NCI-H526 (cell line): ENCODE measurements around the gene SLC35F4.
A peak's percentile ranks its signal among the peaks of the same experiment; 100 is the strongest.
"Not testable (repeated sequence)": the region's sequence is repeated elsewhere in the genome, so short reads cannot be mapped to it uniquely, and the experiment has no call there.

Source experiments
- DNase-seq, 2 experiments: peaks; one replicate each; lab custom pipeline; 2025; lab: John Stamatoyannopoulos, UW

Gene SLC35F4

DNA sequence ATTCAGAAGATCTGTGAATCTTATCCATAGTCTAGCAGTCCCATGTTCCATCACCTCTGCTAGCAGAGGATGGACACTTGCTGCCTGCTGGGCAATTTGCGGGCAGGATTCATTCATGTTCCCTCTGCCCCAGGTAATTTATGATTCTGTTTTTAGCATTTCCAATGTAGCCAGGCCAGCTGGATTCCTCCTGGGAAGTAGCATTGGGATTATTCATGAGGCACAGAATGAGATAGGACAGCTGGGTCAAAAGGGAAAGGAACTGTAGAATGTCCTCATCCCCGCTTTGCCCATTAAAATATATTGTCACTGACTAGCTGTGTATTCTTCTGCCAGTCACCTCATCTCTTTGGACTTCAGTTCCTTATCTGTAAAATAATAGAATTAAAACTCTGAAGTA, 68.7 kb downstream of the SLC35F4 start:
- peak; percentile 31 to 69 for DNase-seq

DNA sequence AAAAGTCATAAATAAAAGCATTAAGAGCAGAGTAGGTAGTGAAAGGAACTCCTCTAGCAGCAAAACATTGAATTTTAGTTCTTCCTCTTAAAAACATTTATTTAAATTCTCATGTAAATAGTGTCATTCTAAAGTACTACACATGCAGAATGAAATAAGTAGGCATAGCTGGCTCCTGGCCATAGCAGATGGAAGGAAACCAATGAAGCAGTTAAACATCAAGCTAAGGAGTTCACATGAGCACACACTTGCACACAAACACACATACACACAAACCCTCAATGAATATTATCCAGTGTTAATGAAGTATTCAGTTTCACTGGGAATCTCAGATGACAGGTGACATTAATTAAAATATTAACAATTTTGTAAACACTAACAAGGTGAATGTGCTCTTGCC, 69.3 kb downstream of the SLC35F4 start:
- peak in 1 of 2 experiments; percentile 31 for DNase-seq

DNA sequence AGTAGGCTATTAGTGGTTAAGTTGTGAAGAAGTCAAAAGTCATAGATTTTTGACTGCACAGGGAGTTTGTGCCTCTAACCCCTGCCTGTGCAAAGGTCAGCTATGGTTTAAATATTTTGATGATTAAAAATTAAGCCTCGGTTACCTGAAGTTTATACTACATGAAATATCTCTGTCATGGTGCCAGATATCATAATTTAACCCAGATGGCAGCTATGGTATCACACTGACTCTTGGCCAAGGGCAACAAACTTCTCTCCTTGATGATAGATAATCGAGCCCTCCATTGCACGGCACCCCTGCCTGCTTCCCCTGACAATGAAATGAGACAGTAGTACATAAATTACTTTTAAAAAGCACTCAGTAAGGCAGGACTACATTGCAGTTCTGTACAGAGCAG, 80.8 kb downstream of the SLC35F4 start:
- DNase-seq, result no peak

DNA sequence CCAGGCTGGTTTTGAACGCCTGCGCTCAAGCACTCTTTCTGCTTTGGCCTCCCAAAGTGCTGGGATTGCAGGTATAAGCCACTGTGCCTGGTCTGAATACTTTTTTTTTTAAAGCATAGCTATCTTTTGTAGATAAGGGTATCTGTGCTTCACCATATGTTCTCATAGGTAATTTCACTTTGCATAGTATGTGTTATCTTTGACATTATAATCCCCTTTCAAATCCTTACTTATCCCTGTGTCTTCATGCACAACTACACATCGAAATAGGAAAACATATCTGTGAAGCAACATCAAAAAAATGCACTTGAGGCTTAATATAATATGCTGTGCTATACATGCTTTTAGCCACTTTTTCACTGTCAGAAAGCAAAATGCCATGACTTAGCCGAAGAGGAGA, 94.1 kb downstream of the SLC35F4 start:
- DNase-seq, result peak in 1 of 2 experiments; percentile 23

DNA sequence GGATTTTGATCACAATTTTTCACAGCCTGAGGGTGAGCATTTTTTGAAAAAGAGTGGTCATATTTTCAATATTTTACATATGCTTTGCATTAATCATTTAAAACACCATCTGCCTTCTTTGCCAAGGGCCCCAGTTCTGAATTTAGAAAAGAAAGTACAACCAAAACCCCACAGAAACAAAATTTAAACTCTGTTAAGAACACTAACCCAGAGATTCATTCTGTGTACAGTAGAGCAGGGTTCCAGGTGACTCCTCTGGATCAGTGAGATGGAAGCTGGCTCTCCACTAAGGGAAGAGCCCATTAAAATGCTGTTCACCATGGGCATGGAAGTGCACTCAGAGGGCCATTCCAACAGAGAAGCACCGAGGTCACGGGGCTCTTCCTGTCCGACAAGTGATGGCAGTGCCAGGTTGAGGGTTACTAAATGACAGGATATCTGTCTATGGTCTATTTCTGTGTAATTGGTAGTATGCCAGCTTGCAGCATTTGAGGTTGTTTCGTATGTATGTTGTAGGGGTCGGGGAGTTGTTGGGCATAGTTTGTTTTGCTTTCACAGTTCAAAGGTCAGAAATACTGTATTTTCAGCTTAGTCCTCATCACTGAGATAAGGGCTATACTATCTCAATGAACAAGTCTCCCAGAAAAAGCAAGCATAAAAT, 95.9 kb downstream of the SLC35F4 start:
- DNase-seq, result peak; percentile 92 to 93

DNA sequence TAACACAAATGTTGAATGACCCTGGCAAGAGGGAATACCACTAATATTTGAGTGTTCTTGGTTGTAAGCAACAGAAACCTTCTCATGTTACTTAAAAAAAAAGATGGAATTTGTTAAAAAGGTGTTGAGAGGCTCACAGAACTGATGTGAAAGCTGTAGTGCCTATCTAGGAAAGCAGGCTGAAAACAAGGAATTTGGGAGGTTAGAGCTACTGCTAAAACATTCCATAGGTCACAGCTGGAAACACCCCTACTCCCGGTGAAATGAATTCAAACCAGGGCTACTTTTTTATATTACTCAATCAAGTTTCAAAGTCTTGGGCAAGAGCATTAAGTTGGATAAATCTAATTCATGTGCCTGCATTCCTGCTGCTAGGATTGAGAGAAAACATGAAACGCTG, 104.1 kb downstream of the SLC35F4 start:
- DNase-seq, result no peak

DNA sequence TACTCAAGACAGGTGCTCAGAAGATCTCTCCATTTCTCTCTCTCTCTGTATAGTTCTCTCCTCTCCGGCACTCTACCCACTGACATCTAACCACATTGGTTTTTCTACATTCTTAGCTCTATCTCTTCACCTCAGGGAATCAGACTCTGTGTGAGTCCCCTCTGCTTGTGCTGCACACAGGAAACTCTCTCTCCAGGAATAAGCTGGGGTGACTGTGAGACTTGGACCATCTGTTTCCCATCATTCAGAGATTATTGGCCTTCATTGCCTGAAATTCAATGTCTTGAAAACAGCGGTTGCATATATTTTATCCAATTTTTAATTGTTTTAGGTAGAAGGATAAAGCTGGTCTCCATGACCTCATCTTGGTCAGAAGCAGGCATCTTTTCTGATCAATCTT, 105.0 kb downstream of the SLC35F4 start:
- DNase-seq, result no peak

DNA sequence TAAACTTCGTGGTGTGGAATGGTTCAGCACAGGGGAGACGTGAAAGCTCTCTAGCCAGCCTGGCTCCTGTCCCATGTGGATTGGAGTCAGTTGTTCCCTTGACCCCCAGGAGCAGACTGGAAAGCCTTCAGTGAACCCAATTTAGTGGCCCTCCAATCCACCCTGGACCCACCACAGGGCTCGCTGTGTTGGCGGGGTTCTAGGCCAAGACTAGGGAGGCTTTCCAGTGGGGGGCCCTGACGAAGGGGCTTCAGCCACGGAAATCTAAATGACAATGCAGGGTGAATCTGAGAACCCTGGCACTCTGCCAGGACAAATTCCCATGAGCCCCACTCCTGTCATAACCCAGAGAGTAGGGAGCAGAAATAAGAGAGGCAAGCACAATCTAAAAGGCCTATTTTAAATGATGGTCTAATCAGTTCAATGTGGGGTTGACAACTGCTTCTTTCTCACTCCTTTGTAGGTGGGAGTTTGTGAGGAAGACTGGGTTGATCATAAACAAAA, 110.8 kb downstream of the SLC35F4 start:
- DNase-seq, result peak in 1 of 2 experiments; percentile 10

DNA sequence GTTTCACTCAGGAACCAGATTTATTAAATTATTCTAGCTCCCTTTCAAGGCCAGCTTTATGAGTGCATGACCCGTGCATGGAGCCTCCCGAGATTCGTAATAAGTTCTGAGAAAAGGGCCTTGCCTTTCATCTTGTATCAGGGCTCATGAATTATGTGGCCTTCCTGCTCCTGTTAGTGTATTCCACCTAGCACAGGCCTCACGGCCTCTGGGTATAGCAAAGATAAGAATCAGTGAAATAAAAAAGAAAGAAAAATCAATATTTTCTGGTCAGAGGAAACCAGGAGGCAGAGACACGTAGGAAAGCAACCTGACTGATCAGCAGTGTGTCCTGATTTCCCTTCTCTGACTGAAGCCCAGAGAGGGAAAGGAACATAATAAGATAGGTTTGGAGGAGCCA, 111.4 kb downstream of the SLC35F4 start:
- DNase-seq, result no peak

DNA sequence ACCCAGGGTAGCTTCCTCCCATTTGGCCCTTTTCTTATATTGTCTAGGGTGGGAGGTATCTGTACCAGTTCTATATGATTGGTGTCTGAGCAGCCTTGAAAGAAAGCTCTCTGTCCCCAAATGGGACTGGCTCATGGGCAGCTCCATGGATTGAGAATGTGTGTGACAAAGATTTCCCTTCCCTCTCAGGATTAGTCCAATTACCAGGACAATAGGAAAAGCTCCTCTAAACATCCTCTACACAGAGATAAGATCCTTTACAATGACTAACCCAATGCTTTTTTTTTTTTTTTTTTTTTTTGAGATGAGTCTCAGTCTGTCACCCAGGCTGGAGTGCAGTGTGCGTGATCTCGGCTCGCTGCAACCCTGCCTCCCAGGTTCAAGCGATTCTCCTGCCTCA, 112.1 kb downstream of the SLC35F4 start:
- DNase-seq, result no peak

DNA sequence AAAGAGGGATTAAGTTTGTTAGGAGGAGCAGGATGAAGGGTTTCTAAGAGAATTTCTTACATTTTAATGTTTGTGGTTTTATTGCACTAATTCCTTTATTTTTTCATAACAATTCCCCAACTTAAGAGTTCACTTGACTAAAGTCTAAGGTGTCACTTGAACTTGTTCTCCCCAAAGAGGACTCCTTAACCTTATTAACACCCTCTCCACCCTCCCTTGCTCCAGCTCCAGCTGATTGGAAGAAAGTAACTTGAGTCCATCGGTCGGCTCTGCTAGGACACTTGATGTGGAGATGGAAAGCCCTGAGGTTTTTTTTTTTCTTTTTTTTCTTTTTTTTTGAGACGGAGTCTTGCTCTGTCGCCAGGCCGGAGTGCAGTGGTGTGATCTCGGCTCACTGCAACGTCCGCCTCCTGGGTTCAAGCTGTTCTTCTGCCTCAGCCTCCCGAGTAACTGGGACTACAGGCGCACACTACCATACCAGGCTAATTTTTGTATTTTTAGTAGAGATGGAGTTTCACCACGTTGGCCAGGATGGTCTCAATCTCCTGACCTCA, 113.7 kb downstream of the SLC35F4 start:
- not testable (repeated sequence) for DNase-seq

DNA sequence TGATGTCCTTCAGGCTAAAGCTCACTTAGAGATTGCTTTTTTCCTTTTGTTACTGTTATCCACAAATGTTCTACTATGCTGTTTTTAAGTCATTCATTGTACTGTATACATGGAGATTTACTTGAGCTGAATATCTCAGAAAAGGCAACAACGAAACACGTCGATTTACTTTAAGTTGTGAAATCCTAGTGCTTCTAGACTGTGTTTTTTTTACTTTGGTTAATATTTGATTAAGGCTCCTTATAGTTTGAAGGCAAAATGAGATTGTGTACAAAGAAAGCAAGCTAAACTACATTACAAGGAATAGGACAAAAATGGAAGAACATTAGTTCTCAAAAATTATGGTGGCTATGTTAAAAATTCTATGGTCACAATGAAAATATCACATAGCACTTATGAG, 114.5 kb downstream of the SLC35F4 start:
- no peak for DNase-seq

DNA sequence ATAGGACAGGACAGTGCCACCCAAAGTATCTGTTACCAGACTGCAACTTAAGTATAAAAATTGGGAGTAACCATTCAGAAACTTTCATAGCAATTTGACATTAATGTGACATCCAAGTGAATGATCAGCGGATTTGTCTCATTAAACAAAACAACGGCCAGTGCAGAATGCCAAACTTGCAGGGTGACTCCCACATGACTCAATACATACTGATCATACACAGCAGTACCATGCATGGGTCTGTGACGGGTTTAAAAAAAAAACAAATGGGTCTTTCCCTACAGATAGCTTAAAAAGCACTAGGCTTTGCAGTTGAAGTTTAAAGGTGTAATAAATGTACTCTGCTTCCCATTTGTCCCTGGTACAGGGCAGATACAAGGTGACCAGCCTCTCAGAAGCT, 116.6 kb downstream of the SLC35F4 start:
- no peak for DNase-seq

DNA sequence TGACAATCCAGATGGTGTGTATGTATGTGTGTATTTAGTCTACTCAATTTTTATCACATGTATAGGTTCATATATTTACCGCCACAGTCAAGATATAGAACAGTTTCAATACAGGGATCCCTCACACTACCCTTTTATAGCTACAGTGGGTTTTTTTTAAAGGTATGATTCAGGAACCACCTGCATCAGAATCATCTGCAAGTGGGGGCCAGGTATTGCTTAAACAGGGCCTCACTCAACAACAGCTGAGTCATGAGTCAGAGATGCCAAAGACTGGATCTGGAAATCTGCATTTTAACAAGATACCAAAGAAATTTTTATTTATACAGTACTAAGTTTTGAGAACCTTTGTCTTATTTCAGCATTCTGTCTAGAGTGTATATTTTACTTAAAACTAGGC, 117.6 kb downstream of the SLC35F4 start:
- DNase-seq, result no peak

DNA sequence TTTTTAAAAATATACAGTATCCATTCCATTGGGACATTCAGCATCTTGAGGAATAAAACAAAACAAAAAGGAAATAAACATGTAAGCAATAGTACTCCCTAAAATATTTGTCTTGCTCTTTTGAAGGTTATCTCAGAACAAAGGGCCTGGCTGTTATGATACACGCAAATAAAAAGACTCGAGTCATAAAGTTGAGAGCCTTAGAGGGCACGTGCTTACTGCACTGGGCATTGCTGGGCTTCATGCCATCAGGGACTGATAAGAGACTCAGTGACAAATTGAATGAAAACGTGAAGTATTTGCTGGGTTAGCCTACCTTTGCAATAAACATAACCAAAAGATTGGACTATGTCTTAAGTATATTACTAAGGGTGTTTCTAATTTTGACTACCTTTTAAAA, 118.9 kb downstream of the SLC35F4 start:
- no peak for DNase-seq

DNA sequence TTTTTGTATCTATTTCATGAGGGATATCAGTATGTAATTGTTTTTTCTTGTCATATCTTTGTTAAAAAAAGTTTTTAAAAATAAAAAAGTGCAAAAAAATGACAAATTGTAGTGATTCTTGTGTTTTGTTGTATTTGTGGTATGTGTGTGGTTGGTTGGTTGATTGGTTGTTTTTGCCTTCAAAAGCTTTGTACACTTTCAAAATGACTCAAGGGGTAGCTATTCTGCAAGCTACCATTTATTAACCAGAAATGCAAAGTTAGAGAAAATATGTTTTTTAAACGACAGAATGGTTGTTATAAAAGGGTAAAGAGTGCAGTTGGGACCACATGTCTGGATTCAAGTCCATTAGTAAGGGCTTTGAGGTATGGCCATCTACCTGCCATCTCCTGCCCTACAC, 119.3 kb downstream of the SLC35F4 start:
- no peak for DNase-seq

DNA sequence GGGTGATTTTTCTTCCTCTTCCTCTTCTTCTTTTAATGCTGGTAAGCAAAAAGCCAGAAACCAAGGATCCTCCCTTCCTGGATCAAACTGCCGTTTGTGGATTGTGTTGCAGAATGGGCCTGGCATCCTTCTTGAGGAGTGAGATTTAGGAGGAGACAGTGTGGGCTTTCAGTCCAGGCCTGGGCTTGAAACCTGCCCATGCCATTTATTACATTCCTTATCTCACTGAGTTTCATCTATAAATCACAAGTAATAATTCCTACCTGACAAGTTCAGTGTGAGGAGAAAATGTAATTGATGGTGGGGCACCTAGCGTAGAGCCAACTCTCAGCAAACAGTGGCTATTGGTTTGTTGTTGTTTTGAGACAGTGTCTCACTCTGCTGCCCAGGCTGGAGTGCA, 126.4 kb downstream of the SLC35F4 start:
- no peak for DNase-seq

DNA sequence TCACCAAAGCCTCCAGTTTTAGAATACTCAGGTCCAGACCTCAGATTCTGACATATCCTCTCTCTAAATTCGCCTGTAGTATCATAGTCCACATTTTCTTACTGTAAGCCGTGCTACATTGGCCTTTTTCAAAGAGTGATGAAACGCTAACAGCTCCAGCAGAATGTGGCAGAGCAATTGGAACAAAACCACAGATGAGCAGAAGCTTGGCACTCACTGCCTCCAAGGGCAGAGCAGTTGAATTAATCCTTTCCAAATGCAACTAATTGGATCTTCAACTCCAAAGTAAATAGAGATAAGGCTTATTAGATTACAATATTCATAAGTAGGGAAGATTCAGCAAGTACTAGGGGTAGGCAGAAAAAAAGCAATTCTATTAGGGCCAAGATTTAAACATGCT, 128.3 kb downstream of the SLC35F4 start:
- no peak for DNase-seq

DNA sequence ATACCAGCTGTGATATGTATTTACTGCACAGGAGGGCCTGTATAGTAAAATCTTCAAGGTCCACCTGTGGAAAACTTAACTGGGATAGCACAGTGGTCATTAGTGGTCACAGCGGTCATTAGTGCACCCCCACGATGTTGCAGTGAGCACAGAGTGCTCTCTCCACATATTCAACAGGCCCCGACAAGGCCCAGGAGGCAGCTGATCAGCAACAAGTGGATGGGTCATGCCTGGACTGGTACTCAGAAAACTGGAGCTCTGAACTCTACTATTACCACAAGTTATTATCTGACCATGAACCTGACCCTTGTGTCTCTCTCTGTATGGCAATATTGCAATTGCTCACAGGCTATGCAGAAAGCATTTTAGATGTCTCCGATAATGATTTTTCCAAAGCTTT, 129.5 kb downstream of the SLC35F4 start:
- no peak for DNase-seq

DNA sequence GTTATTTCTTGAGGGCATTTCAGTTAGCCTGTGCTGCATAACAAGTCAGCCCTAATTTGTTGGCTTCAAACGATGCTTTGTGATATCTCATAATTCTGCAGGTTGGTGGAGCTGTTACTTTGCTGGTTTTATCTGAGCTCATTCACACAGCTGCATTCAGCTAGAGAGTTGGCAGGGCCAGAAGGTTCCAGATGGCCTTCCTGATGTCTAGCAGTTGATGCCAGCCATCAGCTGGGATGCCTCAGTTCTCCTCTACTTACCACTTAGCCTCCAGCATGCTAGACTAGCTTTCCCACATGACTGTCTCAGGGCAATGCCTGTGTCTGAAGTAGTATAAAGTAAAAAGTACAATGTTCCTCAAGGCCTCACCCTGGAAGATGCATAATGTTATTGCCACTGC, 130.6 kb downstream of the SLC35F4 start:
- DNase-seq, result no peak

DNA sequence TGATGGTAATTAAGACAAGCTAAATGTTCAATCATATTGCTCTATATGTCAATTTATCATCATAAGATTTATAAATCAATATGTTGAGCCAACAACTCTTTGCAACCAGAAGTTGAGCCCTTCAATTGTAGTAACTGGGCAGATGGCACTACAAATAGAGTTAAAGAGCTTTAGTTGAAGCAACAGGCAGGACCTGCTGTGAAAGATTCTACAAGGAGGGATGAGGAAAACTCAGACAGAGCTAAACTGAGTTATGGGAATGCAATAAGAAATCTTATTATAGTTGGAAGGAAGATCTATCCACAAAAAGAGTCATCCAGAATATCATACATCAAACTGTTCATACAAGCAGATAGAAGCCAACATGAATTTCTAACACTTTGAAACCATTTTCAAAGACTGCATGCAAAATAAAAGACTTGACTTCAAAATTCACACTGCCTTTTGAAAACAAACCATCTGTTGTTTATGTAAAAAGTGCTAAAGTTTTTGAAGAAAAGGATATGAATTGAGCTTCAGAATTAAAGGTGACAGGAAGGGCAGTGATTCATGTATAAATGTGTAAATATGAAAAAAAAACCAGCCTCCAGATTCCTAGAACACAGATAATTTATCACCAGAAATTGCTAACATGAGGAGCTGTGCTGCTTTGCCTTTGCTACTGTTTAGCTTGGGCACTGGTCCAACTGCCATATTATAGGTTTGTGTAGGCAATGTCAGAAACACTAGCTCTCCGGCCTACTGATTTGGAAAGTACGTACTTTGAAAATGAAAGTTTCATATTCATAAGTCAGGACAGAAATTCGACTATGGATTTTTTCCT, 133.2 kb downstream of the SLC35F4 start:
- peak in 1 of 2 experiments; percentile 17 for DNase-seq

DNA sequence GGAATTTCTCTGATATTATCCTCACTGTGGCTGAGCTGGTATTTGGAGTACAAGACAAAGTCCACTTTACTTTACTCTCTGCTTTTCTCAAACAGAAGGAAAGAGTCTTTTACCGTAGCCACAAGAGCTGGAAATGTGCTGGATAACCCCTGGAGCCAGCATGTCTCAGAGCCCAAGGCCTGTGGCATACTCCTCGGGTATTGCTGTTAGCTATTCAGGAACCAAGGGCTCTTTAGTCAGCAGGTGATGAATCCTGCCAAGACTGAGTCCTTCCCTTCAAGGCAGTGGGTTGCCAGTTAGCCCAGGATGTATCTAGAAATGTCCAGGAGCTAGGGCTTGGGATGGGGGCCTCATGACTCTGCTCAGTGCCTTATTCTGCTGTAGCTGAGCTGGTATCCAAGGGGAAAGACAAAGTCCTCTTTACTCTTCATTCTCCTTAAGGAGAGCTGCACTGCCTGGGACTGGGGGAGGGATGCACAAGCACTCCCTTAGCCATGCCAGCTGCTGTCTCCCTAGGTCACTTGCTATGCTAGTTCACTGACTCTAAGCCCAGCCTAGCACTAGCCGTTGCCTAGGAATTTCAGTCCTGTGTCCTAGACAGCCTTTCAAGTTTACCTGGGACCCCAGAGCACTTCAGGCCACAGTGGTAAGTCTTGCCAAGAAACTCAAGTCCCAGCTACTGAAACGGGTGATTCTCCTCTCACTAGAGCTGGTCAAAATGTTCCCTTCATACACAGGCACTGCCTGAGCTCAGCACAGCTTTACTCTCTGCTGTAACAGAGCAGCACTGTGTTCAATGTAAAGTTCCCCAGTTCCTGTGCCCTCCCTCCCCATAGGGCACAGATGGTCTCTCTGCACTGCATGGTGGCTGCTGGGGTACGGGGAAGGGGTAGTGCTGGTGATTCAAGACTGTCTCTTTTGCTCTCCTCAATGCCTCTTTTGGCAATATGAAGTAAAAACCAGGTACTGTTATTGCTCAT, 136.4 kb downstream of the SLC35F4 start:
- DNase-seq, result no peak
